ENCODE data around the gene RFX7.

GRCh38 chr15:56251315-56252095, 7.8 kb upstream of the RFX7 start:
- TF ChIP-seq CTCF (conservative IDR thresholded peaks at IDR 0.05 in 1 of 2, IDR thresholded peaks at IDR 0.05 in 1 of 2; ENCODE audit: low read depth in 1 of 2, low read length in 2 of 2), result no peak
- TF ChIP-seq EZH2 (IDR thresholded peaks at IDR 0.05; ENCODE audit: low read length, missing control alignments), result no peak

Measured in fibroblast of lung (primary cell).